Common myeloid progenitor, CD34-positive (primary cell): ENCODE measurements around the gene P4HB.
A peak's percentile ranks its signal among the peaks of the same experiment; 100 is the strongest.

Source experiments
- CTCF ChIA-PET: fragments of 350-600 bp; sonication (Branson Sonifier 250); formaldehyde crosslinking; loops from one replicate; lab custom pipeline; 2021; ENCODE audit warnings: antibody characterized with exemption; lab: Charles Lee
- POLR2A ChIA-PET: fragments of 350-600 bp; sonication (Branson Sonifier 250); formaldehyde crosslinking; loops from one replicate; lab custom pipeline; 2021; ENCODE audit warnings: antibody characterized with exemption; lab: Charles Lee
- DNase-seq, 3 donors: peaks; one replicate each; pipeline versions ENCODE4 v3.0.0 to v3.0.0-alpha.2; 2013
- H3K27ac ChIP-seq, 2 experiments: 1 replicate in 1 of 2; 2 replicates in 1 of 2; pipeline ENCODE4 v1.7.0; 2013; ENCODE audit warnings: inconsistent platforms in 2 of 2, low read length in 2 of 2, mild to moderate bottlenecking in 2 of 2, low read depth in 1 of 2, moderate library complexity in 1 of 2; ENCODE audit not compliant: severe bottlenecking in 2 of 2, insufficient read depth in 1 of 2, poor library complexity in 1 of 2
- H3K27me3 ChIP-seq, 5 experiments: replicated peaks in 2 of 5; 1 replicate in 3 of 5; 2 replicates in 2 of 5; pipeline versions ENCODE4 v1.6.1 to v1.7.0; 2013; ENCODE audit warnings: low read length in 4 of 5, mild to moderate bottlenecking in 2 of 5, moderate library complexity in 2 of 5, inconsistent platforms in 1 of 5; ENCODE audit not compliant: insufficient read depth in 5 of 5, control insufficient read depth in 4 of 5
- H3K36me3 ChIP-seq, 4 experiments: 1 replicate in 2 of 4; 2 replicates in 2 of 4; pipeline versions ENCODE4 v1.6.1 to v1.7.0; 2013; ENCODE audit warnings: low read length in 3 of 4, control low read depth in 1 of 4, mild to moderate bottlenecking in 1 of 4; ENCODE audit not compliant: control insufficient read depth in 4 of 4, insufficient read depth in 4 of 4
- H3K4me1 ChIP-seq, 4 experiments: 1 replicate in 3 of 4; 2 replicates in 1 of 4; pipeline versions ENCODE4 v1.6.1 to v1.7.1; 2013; ENCODE audit warnings: low read length in 3 of 4, mild to moderate bottlenecking in 3 of 4, control low read depth in 1 of 4, inconsistent platforms in 1 of 4, moderate library complexity in 1 of 4; ENCODE audit not compliant: control insufficient read depth in 4 of 4, insufficient read depth in 4 of 4; ENCODE audit errors: control extremely low read depth in 1 of 4
- H3K4me3 ChIP-seq, 7 experiments: 1 replicate in 4 of 7; 2 replicates in 3 of 7; pipeline versions ENCODE4 v1.5.1 to v1.7.0; 2013; ENCODE audit warnings: mild to moderate bottlenecking in 7 of 7, low read length in 6 of 7, moderate library complexity in 6 of 7, inconsistent platforms in 2 of 7, low read depth in 2 of 7, control low read depth in 1 of 7; ENCODE audit not compliant: insufficient read depth in 4 of 7, control insufficient read depth in 1 of 7; ENCODE audit errors: extremely low read depth in 1 of 7
- H3K9me3 ChIP-seq, 5 experiments: 1 replicate in 4 of 5; 2 replicates in 1 of 5; pipeline versions ENCODE4 v1.6.1 to v1.7.1; 2013; ENCODE audit warnings: low read length in 4 of 5, mild to moderate bottlenecking in 2 of 5, inconsistent platforms in 1 of 5, low read depth in 1 of 5, moderate library complexity in 1 of 5; ENCODE audit not compliant: control insufficient read depth in 4 of 5, insufficient read depth in 2 of 5; ENCODE audit errors: control extremely low read depth in 1 of 5
- WGBS: methylation state at CpG from one replicate; pipeline ENCODE4 v1.1.5; 2013; ENCODE audit not compliant: insufficient coverage; 5-methylcytosine and 5-hydroxymethylcytosine counted together

The P4HB gene

DNA sequence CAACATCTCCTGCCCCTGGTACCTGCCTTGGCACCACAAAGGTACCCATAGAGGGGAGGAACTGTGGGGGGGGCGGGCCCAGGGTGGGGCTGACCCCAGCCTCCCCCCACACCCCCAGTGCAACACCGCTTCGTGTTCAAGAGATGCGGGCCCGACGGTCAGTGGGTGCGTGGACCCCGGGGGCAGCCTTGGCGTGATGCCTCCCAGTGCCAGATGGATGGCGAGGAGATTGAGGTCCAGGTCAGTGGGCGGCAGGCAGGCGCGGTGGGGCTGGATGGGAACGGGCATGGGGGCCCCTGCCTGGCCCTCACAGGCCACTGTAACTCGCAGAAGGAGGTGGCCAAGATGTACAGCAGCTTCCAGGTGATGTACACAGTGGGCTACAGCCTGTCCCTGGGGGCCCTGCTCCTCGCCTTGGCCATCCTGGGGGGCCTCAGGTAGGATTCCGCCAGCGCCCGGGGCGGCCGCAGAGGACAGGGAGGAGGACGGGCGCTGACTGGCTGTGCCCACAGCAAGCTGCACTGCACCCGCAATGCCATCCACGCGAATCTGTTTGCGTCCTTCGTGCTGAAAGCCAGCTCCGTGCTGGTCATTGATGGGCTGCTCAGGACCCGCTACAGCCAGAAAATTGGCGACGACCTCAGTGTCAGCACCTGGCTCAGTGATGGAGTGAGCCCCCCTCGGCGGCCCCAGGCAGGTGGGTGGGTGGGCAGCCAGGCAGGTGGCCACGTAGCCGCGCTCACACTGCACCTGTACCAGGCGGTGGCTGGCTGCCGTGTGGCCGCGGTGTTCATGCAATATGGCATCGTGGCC lies 49.2 kb downstream of the P4HB start:
- no peak for DNase-seq
- ChIA-PET POLR2A (no interaction called here), CTCF (interaction anchor here (1.3 kb wide), 1 partner anchor 17 kb away, joined by 4 read pairs; no protein-coding TSS in a partner anchor)
- H3K36me3 ChIP-seq: no peaks in the 10 kb centered on the region
- H3K4me1 ChIP-seq: no peaks in the 10 kb centered on the region
- 95% methylated on average over 36 of the region's 42 CpGs for WGBS
- no peak overlapping the region for H3K27ac ChIP-seq
- H3K4me3 ChIP-seq: no peak overlapping the region
- H3K9me3 ChIP-seq: no peaks in the 10 kb centered on the region
- H3K27me3 ChIP-seq: peaks cover 0 to 49% (median 12%) of the 10 kb centered on the region in 5 experiments

DNA sequence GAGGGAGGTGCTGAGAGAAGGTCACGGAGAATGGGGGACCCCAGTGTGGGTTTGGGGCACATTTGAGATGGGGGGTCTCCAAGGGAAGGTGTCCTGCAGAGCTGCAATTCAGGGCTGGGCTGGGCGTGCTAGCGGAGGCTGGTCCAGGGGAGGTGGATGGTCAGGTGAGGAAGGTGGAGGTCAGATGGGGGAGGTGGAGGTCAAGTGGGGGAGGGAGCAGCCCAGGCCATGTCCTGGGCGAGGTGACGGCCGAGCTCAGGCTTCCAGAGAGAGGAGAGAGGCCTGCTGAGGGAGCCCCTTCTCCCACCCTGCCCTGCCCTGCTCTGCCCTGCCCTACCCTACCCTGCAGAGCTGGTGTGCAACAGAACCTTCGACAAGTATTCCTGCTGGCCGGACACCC lies 49.9 kb downstream of the P4HB start:
- POLR2A ChIA-PET: no interaction called here

DNA sequence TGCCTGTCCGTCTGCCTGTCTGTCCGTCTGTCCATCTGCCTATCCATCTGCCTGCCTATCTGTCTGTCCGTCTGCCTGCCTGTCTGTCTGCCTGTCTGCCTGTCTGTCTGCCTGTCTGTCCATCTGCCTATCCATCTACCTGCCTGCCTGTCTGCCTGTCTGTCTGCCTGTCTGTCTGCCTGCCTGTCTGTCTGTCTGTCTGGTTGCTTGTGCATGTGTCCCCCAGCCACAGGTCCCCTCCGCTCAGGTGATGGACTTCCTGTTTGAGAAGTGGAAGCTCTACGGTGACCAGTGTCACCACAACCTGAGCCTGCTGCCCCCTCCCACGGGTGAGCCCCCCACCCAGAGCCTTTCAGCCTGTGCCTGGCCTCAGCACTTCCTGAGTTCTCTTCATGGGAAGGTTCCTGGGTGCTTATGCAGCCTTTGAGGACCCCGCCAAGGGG lies 50.8 kb downstream of the P4HB start:
- ChIA-PET POLR2A (no interaction called here), CTCF (no interaction called here)
- H3K27me3 ChIP-seq: peaks cover 0 to 61% (median 15%) of the 10 kb centered on the region in 5 experiments
- WGBS: 80% methylated on average over 6 of the region's 7 CpGs
- no peak for DNase-seq
- peaks cover 0 to 4% (median under 1%) of the 10 kb centered on the region in 4 experiments for H3K4me1 ChIP-seq
- H3K27ac ChIP-seq: no peak overlapping the region
- no peak overlapping the region for H3K4me3 ChIP-seq
- H3K9me3 ChIP-seq: no peaks in the 10 kb centered on the region
- H3K36me3 ChIP-seq: no peaks in the 10 kb centered on the region

More for the DNA sequence above, 49.9 kb downstream of the P4HB start:
- Histone ChIP-seq H3K27ac (no peak overlapping the region), H3K27me3 (peaks cover 0 to 53% (median 15%) of the 10 kb centered on the region in 5 experiments), H3K9me3 (no peaks in the 10 kb centered on the region), H3K4me1 (no peaks in the 10 kb centered on the region), H3K4me3 (no peak overlapping the region), H3K36me3 (no peaks in the 10 kb centered on the region)
- no peak for DNase-seq
- WGBS: 90% methylated on average over 4 of the region's 8 CpGs
- CTCF ChIA-PET: no interaction called here

DNA sequence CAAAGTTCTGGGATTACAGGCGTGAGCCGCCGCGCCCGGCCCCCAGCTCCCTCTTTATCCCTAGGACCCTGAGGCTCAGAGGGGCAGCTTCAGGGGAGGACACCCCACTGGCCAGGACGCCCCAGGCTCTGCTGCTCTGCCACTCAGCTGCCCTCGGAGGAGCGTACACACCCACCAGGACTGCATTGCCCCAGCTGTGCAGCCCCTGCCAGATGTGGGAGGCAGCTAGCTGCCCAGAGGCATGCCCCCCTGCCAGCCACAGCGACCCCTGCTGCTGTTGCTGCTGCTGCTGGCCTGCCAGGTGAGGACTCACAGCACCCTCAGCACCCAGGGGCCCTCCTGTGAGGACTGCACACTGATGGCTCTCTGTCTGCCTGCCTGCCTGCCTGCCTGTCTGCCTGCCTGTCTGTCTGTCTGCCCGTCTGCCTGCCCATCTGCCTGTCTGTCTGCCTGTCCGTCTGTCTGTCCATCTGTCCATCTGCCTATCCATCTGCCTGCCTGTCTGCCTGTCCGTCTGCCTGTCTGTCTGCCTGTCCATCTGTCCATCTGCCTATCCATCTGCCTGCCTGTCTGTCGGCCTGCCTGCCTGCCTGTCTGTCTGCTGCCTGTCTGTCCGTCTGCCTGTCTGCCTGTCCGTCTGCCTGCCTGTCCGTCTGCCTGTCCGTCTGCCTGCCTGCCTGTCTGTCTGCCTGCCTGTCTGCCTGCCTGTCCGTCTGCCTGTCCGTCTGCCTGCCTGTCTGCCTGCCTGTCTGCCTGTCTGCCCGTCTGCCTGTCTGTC lies 51.4 kb downstream of the P4HB start:
- ChIA-PET CTCF (interaction anchor here (2.5 kb wide), 1 partner anchor 74 kb away, joined by 10 read pairs; no protein-coding TSS in a partner anchor), POLR2A (interaction anchor here (0.7 kb wide), 1 partner anchor 16 kb away, joined by 7 read pairs; no protein-coding TSS in a partner anchor)
- H3K36me3 ChIP-seq: no peaks in the 10 kb centered on the region
- H3K9me3 ChIP-seq: no peaks in the 10 kb centered on the region
- peaks cover 0 to 66% (median 15%) of the 10 kb centered on the region in 5 experiments for H3K27me3 ChIP-seq
- no peak overlapping the region for H3K27ac ChIP-seq
- peaks cover 0 to 8% (median 4%) of the 10 kb centered on the region in 4 experiments for H3K4me1 ChIP-seq
- H3K4me3 ChIP-seq: no peak overlapping the region
- 81% methylated on average over 20 of the region's 20 CpGs for WGBS
- DNase-seq: peak in 1 of 3 donors; percentile 14

DNA sequence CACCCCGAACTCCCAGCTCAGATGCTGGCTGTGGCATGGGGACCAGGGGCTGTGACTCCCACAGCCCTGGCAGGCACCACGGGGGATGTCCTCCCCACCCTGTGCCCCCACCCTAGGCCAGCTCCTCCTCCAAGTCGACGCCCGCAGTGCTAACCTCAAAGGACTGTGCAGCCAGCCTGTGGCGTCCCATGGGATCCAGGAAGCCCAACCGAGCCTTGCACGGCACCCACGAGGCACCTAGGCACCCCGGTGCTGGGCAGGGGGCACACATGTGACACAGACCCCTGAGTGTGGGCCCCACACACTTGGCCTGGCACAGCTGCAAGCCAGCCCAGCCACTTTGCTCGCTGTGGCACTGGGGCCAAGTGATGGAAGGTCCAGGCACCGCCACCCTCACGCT lies 52.5 kb downstream of the P4HB start:
- no peak for DNase-seq
- H3K36me3 ChIP-seq: no peaks in the 10 kb centered on the region
- CTCF ChIA-PET: interaction anchor here (0.7 to 2.5 kb wide), 2 partner anchors 15 to 73 kb away, joined by 3 to 10 read pairs; no protein-coding TSS in a partner anchor
- 82% methylated on average over 9 of the region's 13 CpGs for WGBS
- no peak overlapping the region for H3K27ac ChIP-seq
- H3K27me3 ChIP-seq: peaks cover 0 to 78% (median 22%) of the 10 kb centered on the region in 5 experiments
- POLR2A ChIA-PET: interaction anchor here (1.1 kb wide), 1 partner anchor 13 kb away, joined by 4 read pairs; no protein-coding TSS in a partner anchor
- H3K4me1 ChIP-seq: peaks cover 0 to 16% (median 8%) of the 10 kb centered on the region in 4 experiments
- no peaks in the 10 kb centered on the region for H3K9me3 ChIP-seq
- no peak overlapping the region for H3K4me3 ChIP-seq

DNA sequence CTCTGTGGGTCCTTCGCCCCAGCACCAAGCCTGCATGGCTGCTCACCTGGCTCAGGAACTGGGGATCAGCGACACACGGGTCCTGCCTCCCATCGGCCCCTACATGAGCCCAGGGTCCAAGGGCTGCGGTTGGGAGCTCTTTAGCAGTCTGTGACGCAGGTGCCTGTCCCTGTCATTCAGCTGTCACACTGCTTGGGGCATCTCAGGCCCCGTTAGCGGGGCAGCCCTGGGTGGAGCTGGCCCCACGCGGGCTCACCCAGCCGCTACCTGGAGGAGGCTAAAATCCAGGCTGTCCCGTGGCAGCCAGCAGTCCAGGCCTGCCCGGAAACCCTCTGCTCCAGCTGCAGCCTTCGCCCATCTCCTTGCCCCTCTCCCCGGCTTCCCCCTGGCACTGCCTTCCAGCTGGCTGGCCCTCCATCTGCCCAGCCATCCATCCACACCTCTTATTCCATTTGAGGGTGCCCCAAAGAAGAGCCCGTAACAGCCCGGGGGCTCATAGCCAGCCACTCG lies 53.1 kb downstream of the P4HB start:
- Histone ChIP-seq H3K27ac (no peak overlapping the region), H3K27me3 (peaks cover 0 to 83% (median 27%) of the 10 kb centered on the region in 5 experiments), H3K9me3 (no peaks in the 10 kb centered on the region), H3K4me1 (peaks cover 0 to 16% (median 8%) of the 10 kb centered on the region in 4 experiments), H3K4me3 (no peak overlapping the region), H3K36me3 (no peaks in the 10 kb centered on the region)
- DNase-seq: no peak
- ChIA-PET CTCF (interaction anchor here (0.6 to 2.5 kb wide), 2 partner anchors 68 to 72 kb away, joined by 3 to 10 read pairs; no protein-coding TSS in a partner anchor), POLR2A (interaction anchor here (1.1 kb wide), 1 partner anchor 12 kb away, joined by 4 read pairs; no protein-coding TSS in a partner anchor)
- 63% methylated on average over 14 of the region's 18 CpGs for WGBS
